KMS-11 (cell line): ENCODE measurements around the gene MYO18A.
A peak's percentile ranks its signal among the peaks of the same experiment; 100 is the strongest.

Experiments
- H2AFZ ChIP-seq: fragments of 200-600 bp; sonication (generic); 2 replicates; pipeline ENCODE4 v1.6.1; 2016; ENCODE audit warnings: antibody characterized with exemption, mixed run types, low read depth
- H3K27ac ChIP-seq: fragments of 200-600 bp; sonication (generic); 2 replicates; pipeline ENCODE4 v1.6.1; 2016; ENCODE audit warnings: mild to moderate bottlenecking, mixed run types
- H3K27me3 ChIP-seq: fragments of 200-600 bp; sonication (generic); 2 replicates; pipeline ENCODE4 v1.6.1; 2017; ENCODE audit warnings: mild to moderate bottlenecking, low read depth, mixed run types, moderate library complexity; ENCODE audit not compliant: insufficient read depth
- H3K36me3 ChIP-seq: fragments of 200-600 bp; sonication (generic); 2 replicates; pipeline ENCODE4 v1.6.1; 2017; ENCODE audit warnings: mild to moderate bottlenecking, mixed run types; ENCODE audit not compliant: insufficient read depth
- H3K4me1 ChIP-seq: fragments of 200-600 bp; sonication (generic); 2 replicates; pipeline ENCODE4 v1.6.1; 2016; ENCODE audit warnings: mild to moderate bottlenecking, low read depth, mixed run types; ENCODE audit not compliant: poor library complexity, severe bottlenecking
- H3K4me2 ChIP-seq: fragments of 200-600 bp; sonication (generic); 2 replicates; pipeline ENCODE4 v1.7.0; 2016; ENCODE audit warnings: mild to moderate bottlenecking, mixed run types
- H3K4me3 ChIP-seq: fragments of 200-600 bp; sonication (generic); IDR thresholded peaks from 2 replicates; pipeline ENCODE4 v1.6.1; 2017; ENCODE audit warnings: low read depth, low read length, mixed read lengths; ENCODE audit not compliant: insufficient read depth
- H3K79me2 ChIP-seq: fragments of 200-600 bp; sonication (generic); 2 replicates; pipeline ENCODE4 v1.6.1; 2016; ENCODE audit warnings: low read depth, mixed run types; ENCODE audit not compliant: insufficient read depth
- H3K9ac ChIP-seq: fragments of 200-600 bp; sonication (generic); 2 replicates; pipeline ENCODE4 v1.6.1; 2016; ENCODE audit warnings: mild to moderate bottlenecking, mixed run types
- H4K20me1 ChIP-seq: fragments of 200-600 bp; sonication (generic); 2 replicates; pipeline ENCODE4 v1.6.1; 2016; ENCODE audit warnings: mild to moderate bottlenecking, mixed run types; ENCODE audit not compliant: insufficient read depth
- CTCF ChIP-seq: fragments of 200-600 bp; sonication (generic); conservative IDR thresholded peaks from 2 replicates; pipeline ENCODE4 v1.6.1; 2017; ENCODE audit warnings: low read depth, mild to moderate bottlenecking, antibody characterized with exemption, low read length, moderate library complexity, mixed read lengths

MYO18A gene

DNA sequence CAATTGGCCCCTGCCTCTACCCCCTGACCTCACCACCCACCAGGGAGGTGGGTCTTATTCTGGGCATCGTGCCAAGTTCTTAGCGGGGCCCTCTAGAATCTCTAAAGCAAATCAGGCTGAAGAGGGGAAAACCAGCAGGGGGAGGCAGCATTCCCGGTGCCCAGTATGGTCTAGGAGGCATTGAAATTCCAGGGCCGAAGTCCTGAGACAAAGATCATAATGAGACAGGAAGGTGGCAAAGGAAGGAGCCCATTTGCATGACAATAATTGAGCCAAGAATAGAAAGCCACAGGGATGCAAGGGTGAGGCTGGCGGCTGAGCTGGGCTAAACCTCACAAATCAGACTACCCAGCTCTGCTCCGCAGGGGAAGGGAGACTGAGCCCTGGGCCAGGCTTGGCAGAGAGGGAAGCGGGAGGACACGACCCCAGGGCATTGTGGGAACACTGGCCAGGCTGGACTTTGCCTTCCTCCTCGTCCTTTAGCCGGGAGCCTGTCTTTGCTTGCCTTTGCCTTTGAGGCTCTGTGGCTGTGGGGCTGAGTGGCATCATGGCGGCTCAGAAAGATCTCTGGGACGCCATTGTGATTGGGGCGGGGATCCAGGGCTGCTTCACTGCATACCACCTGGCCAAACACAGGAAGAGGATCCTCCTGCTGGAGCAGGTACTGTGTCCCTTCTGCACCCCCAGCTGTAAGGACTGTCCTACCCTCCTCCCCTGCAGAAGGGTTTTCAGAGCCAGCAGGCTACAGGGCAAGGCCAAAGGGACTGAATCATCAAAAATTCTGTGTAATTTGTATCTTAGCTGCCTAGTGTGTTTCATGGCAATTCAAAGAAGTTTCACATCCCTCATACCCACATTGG lies 137.3 kb downstream of the MYO18A start, which contains the start of gene PIPOX:
Gene PIPOX, plus strand, starts transcription at position 463 of the 860 bp plus-strand sequence. Its CDS starts 85 bp downstream, at position 548.
- Histone ChIP-seq H4K20me1 (no peaks in the 10 kb centered on the region), H3K27ac (no peak within 1 kb of the TSS), H3K36me3 (no peaks in the 10 kb centered on the region), H2AFZ (peak within 1 kb of the TSS; percentile 45; the same call in 1 of the 2 replicates), H3K79me2 (no peaks in the 10 kb centered on the region), H3K27me3 (peaks cover 7% of the 10 kb centered on the region; the same call in 1 of the 2 replicates), H3K4me1 (peaks cover 17% of the 10 kb centered on the region), H3K9ac (no peak within 1 kb of the TSS), H3K4me3 (no peak within 1 kb of the TSS), H3K4me2 (peak within 1 kb of the TSS; percentile 72; the same call in 1 of the 2 replicates)
- TF ChIP-seq CTCF, result no peak

- Histone ChIP-seq H3K27me3 (peaks cover 12% of the 10 kb centered on the region; the same call in 1 of the 2 replicates), H3K4me2 (peak overlapping the region; percentile 72; the same call in 1 of the 2 replicates), H2AFZ (peak overlapping the region; percentile 45; the same call in 1 of the 2 replicates), H3K36me3 (no peaks in the 10 kb centered on the region), H3K9ac (no peak overlapping the region), H3K4me3 (no peak overlapping the region), H3K4me1 (peaks cover 17% of the 10 kb centered on the region), H3K27ac (no peak overlapping the region), H3K79me2 (no peaks in the 10 kb centered on the region), H4K20me1 (no peaks in the 10 kb centered on the region)
- TF ChIP-seq CTCF, result no peak
These were observed 138.0 kb downstream of the MYO18A start for GRCh38 chr17:29042026-29042678.

DNA sequence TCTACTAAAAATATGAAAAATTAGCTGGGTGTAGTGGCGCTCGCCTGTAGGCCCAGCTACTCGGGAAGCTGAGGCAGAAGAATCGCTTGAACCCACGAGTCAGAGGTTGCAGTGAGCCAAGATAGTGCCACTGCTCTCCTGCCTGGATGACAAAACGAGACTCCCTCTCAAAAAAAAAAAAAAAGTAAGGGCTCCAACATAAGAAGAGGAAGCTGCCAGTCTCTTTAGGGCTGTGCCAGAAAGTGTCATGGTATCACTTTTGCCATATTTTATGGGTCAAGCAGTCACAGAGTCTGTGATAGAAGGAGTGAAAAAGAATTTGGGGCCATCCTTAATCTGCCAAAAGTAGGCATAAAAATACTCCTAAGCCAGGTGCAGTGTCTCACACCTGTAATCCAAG lies 138.6 kb downstream of the MYO18A start:
- Histone ChIP-seq H3K4me1 (peaks cover 17% of the 10 kb centered on the region), H3K4me3 (no peak overlapping the region), H3K27me3 (peaks cover 18% of the 10 kb centered on the region; the same call in 1 of the 2 replicates), H3K27ac (no peak overlapping the region), H3K36me3 (no peaks in the 10 kb centered on the region), H4K20me1 (no peaks in the 10 kb centered on the region), H2AFZ (no peak overlapping the region), H3K9ac (no peak overlapping the region), H3K4me2 (no peak overlapping the region), H3K79me2 (no peaks in the 10 kb centered on the region)
- no peak for TF ChIP-seq CTCF

GRCh38 chr17:29041091-29041490 lies 139.1 kb downstream of the MYO18A start:
- H4K20me1 ChIP-seq, result no peaks in the 10 kb centered on the region
- no peak overlapping the region for H3K27ac ChIP-seq
- H3K4me3 ChIP-seq, result no peak overlapping the region
- no peaks in the 10 kb centered on the region for H3K36me3 ChIP-seq
- H3K4me1 ChIP-seq, result peaks cover 17% of the 10 kb centered on the region
- H3K9ac ChIP-seq, result no peak overlapping the region
- H2AFZ ChIP-seq, result no peak overlapping the region
- H3K27me3 ChIP-seq, result peaks cover 22% of the 10 kb centered on the region; the same call in 1 of the 2 replicates
- H3K4me2 ChIP-seq, result no peak overlapping the region
- TF ChIP-seq CTCF, result no peak
- no peaks in the 10 kb centered on the region for H3K79me2 ChIP-seq
